IMR-90 (cell line): ENCODE data around the gene LINS1. TPM values are rescaled to one million over a fixed set of nuclear protein-coding genes. Genes with fewer than 3 reads are reported as not detected.
"Not testable (repeated sequence)": the region's sequence is repeated elsewhere in the genome, so short reads cannot be mapped to it uniquely, and the experiment has no call there.

Source experiments
- ATAC-seq: fragments of 200-7000 bp; cut with Tn5 transposase; 2 replicates; pipeline ENCODE4 v1.9.1; 2020; ENCODE audit warnings: low read depth, mild to moderate bottlenecking, moderate library complexity
- BruUV-seq: library from RNA; stranded (reverse); fragments of 400-500 nt; replicated peaks from 2 replicates; lab custom pipeline; 2021; lab: Mats Ljungman, UMichigan
- CTCF ChIA-PET: fragments of 300-600 bp; formaldehyde crosslinking; extraction: SDS; loops from one replicate; lab custom pipeline; 2021; ENCODE audit warnings: antibody characterized with exemption; lab: Yijun Ruan, JAX
- POLR2A ChIA-PET: fragments of 300-600 bp; sonication (Branson Sonifier 250); formaldehyde crosslinking; loops from one replicate; lab custom pipeline; 2022; ENCODE audit warnings: antibody characterized with exemption; ENCODE audit not compliant: unreplicated experiment; lab: Charles Lee
- DNase-seq: peaks from one replicate; pipeline ENCODE4 v3.0.0; 2013
- H2AFZ ChIP-seq: replicated peaks from 2 replicates; pipeline ENCODE3; 2013; ENCODE audit warnings: low read length, mild to moderate bottlenecking; ENCODE audit not compliant: poor library complexity
- H2AK5ac ChIP-seq: 2 replicates; pipeline ENCODE4 v1.6.1; 2013; ENCODE audit warnings: low read depth, low read length, inconsistent platforms
- H2AK9ac ChIP-seq: replicated peaks from 2 replicates; pipeline ENCODE3; 2013; ENCODE audit warnings: mild to moderate bottlenecking, low read depth, low read length, moderate library complexity; ENCODE audit not compliant: poor library complexity
- H2BK120ac ChIP-seq: 2 replicates; pipeline ENCODE4 v1.6.1; 2013; ENCODE audit warnings: low read depth, low read length, inconsistent platforms
- H2BK15ac ChIP-seq: 3 replicates; pipeline ENCODE4 v1.6.1; 2013; ENCODE audit warnings: low read depth, low read length, inconsistent platforms
- H2BK20ac ChIP-seq: 2 replicates; pipeline ENCODE4 v1.6.1; 2013; ENCODE audit warnings: low read depth, mild to moderate bottlenecking, inconsistent platforms, low read length, moderate library complexity
- H2BK5ac ChIP-seq: 2 replicates; pipeline ENCODE4 v1.6.1; 2013; ENCODE audit warnings: mild to moderate bottlenecking, low read depth, low read length, inconsistent platforms; ENCODE audit not compliant: poor library complexity, severe bottlenecking
- H3K14ac ChIP-seq: replicated peaks from 2 replicates; pipeline ENCODE4 v1.6.1; 2013; ENCODE audit warnings: low read depth, low read length, inconsistent platforms
- H3K18ac ChIP-seq: 2 replicates; pipeline ENCODE4 v1.6.1; 2013; ENCODE audit warnings: low read depth, low read length, control low read depth
- H3K23ac ChIP-seq: 2 replicates; pipeline ENCODE4 v1.6.1; 2013; ENCODE audit warnings: low read depth, low read length, inconsistent platforms
- H3K27ac ChIP-seq: 2 replicates; pipeline ENCODE4 v1.5.1; 2013; ENCODE audit warnings: mild to moderate bottlenecking, control low read depth, low read length; ENCODE audit not compliant: insufficient read depth
- H3K27me3 ChIP-seq: 2 replicates; pipeline ENCODE4 v1.6.1; 2013; ENCODE audit warnings: low read length; ENCODE audit not compliant: control insufficient read depth, insufficient read depth
- H3K36me3 ChIP-seq: 2 replicates; pipeline ENCODE4 v1.6.1; 2013; ENCODE audit warnings: low read length, mixed read lengths; ENCODE audit not compliant: control insufficient read depth, insufficient read depth
- H3K4ac ChIP-seq: 2 replicates; pipeline ENCODE4 v1.6.1; 2013; ENCODE audit warnings: low read depth, low read length, inconsistent platforms
- H3K4me1 ChIP-seq: 2 replicates; pipeline ENCODE4 v1.6.1; 2013; ENCODE audit warnings: low read length, mixed read lengths; ENCODE audit not compliant: control insufficient read depth, insufficient read depth
- H3K4me2 ChIP-seq: 2 replicates; pipeline ENCODE4 v1.6.1; 2013; ENCODE audit warnings: low read depth, mild to moderate bottlenecking, control low read depth, low read length, moderate library complexity
- H3K4me3 ChIP-seq: 2 replicates; pipeline ENCODE4 v1.5.1; 2013; ENCODE audit warnings: low read depth, mild to moderate bottlenecking, control low read depth, low read length, moderate library complexity; ENCODE audit not compliant: insufficient read depth
- H3K56ac ChIP-seq: 2 replicates; pipeline ENCODE4 v1.6.1; 2013; ENCODE audit warnings: low read length, inconsistent platforms; ENCODE audit not compliant: insufficient read depth; ENCODE audit errors: extremely low read depth
- H3K79me1 ChIP-seq, 2 experiments: 2 replicates each; pipeline ENCODE4 v1.6.1; 2013; ENCODE audit warnings: low read length in 2 of 2, inconsistent platforms in 1 of 2, low read depth in 1 of 2
- H3K9ac ChIP-seq: 2 replicates; pipeline ENCODE4 v1.6.1; 2013; ENCODE audit warnings: low read depth, low read length, control low read depth
- H3K9me1 ChIP-seq: 2 replicates; pipeline ENCODE4 v1.6.1; 2013; ENCODE audit warnings: low read length, inconsistent platforms; ENCODE audit not compliant: insufficient read depth
- H3K9me3 ChIP-seq: 2 replicates; pipeline ENCODE4 v1.6.1; 2013; ENCODE audit warnings: low read length; ENCODE audit not compliant: control insufficient read depth, insufficient read depth
- H4K20me1 ChIP-seq: 2 replicates; pipeline ENCODE4 v1.6.1; 2013; ENCODE audit warnings: low read length, inconsistent platforms; ENCODE audit not compliant: insufficient read depth
- H4K5ac ChIP-seq: 2 replicates; pipeline ENCODE4 v1.6.1; 2013; ENCODE audit warnings: mild to moderate bottlenecking, low read depth, low read length, control low read depth
- H4K8ac ChIP-seq, 2 experiments: 2 replicates each; pipeline ENCODE4 v1.6.1; 2013; ENCODE audit warnings: low read depth in 2 of 2, low read length in 2 of 2, control low read depth in 1 of 2, inconsistent platforms in 1 of 2
- H4K91ac ChIP-seq: 2 replicates; pipeline ENCODE4 v1.6.1; 2013; ENCODE audit warnings: low read depth, low read length, inconsistent platforms; ENCODE audit not compliant: insufficient read depth
- WGBS, 2 experiments: methylation state at CpG; one replicate each; pipeline versions ENCODE4 v1.1.5 to v1.1.7; 2013; ENCODE audit warnings: missing lambda C conversion rate in 2 of 2; ENCODE audit not compliant: insufficient read length in 1 of 2; ENCODE audit errors: extremely low coverage in 2 of 2; 5-methylcytosine and 5-hydroxymethylcytosine counted together
- dilution Hi-C: fragments of 300-500 bp; cut with HindIII; formaldehyde crosslinking; loops from one replicate; pipeline ENCODE4 v1.14.3; 2018; ENCODE audit warnings: low sequenced_read_pairs; ENCODE audit not compliant: unreplicated experiment
- in situ Hi-C: fragments of 300-500 bp; cut with MboI; formaldehyde crosslinking; loops from 3 replicates; pipeline ENCODE4 v1.14.3; 2019; ENCODE audit warnings: low sequenced_read_pairs, inconsistent platforms, mixed read lengths
- intact Hi-C: fragments of 100-400 bp; cut with micrococcal nuclease; formaldehyde crosslinking; loops from 2 replicates; pipeline ENCODE4 v1.10.0; 2022
- polyA plus RNA-seq, 3 experiments: library from polyadenylated mRNA; depleted of rRNA; stranded (reverse); fragments of >200 nt; gene quantifications; 2 replicates each; pipeline ENCODE4 v1.2.3, GENCODE V29; 2012; ENCODE audit warnings: low replicate concordance in 1 of 3
- total RNA-seq: library from RNA; depleted of rRNA; stranded (reverse); fragments of >200 nt; gene quantifications from 2 replicates; pipeline ENCODE4 v1.2.3, GENCODE V29; 2012

The LINS1 gene
- total and polyA plus RNA-seq, 2 of the 4 experiments (the other 2 are of a cell fraction): 6.9 to 10.6 TPM

DNA sequence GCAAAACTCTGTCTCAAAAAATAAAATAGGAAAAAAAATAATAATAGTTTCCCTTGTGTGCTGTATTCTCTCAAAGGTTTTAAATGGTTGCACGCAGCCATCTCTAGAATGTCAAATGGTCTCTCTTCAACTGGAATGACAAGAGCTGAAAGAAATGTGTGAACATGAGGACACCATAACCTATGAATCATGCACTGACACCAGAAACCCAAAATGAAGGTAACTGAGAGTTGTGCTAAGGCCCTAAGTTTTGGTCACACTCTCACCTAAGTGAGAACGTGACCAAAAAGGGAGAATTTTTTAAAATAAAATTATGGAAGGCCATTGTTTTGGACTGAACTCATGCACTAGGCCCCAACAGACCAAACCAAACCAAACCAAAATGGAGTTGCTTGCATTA, 10.8 kb downstream of the LINS1 start:
- H2AK9ac ChIP-seq, H3K27ac ChIP-seq, H4K5ac ChIP-seq, H3K18ac ChIP-seq, DNase-seq, intact Hi-C loops, H3K9me3 ChIP-seq, H3K4me1 ChIP-seq, H3K9ac ChIP-seq, H2BK15ac ChIP-seq, dilution Hi-C loops, BruUV-seq, H3K23ac ChIP-seq, H3K4ac ChIP-seq, H3K36me3 ChIP-seq, H4K8ac ChIP-seq, H3K9me1 ChIP-seq, CTCF ChIA-PET, H2AFZ ChIP-seq, H4K91ac ChIP-seq, H3K27me3 ChIP-seq, H2BK120ac ChIP-seq, POLR2A ChIA-PET, H3K14ac ChIP-seq, H3K4me3 ChIP-seq, H2BK5ac ChIP-seq, H2BK20ac ChIP-seq, H3K56ac ChIP-seq, ATAC-seq, H2AK5ac ChIP-seq, H3K4me2 ChIP-seq: not testable (repeated sequence)
- Histone ChIP-seq H3K79me1 (peaks cover 14 to 29% of the 10 kb centered on the region in 2 experiments), H4K20me1 (peaks cover 25% of the 10 kb centered on the region; the same call in 1 of the 2 replicates)
- in situ Hi-C loops: loop anchor here (25.0 kb wide), 1 partner anchor 1329 kb away; the partner anchor contains the start of gene LRRC28
- no CpG with 5 or more reads among the region's 2 CpGs for WGBS, 2 experiments
